ENCODE data around the gene GNAT3.

Gene GNAT3

DNA sequence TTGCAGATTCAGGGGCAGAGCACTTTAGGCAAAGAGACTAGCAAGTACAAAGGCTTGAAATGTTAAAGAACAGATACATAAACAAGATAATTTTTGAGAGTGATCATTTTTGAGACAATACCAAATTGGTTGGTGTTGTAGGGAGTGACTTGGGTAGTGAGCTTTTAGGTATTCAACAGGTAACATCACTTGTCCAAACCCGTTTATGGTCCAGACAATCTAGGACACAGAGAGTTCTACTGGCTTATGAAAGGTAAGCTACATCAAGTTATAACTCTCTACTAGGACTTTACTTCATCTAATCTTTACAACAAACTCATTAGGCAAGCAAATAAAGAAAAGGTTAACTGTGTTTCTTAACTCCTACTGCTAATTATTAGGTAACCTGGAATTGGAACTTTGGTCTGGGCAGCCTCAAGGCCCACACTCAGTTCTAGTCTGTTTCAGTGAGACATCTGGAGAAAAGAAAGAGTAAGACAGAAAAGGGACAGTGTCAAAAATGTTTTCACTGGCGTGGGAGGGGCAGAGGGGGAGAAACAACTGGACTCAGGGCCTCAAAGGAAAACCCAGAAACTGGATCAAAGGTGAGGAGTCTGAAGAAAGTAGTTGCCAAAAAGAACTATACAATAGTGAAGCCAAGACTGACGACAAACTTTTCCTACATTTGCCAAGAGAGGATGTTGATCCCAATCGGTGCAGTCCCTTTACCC is 39.2 kb downstream of the GNAT3 start:
- no peak overlapping the region for H3K4me3 ChIP-seq (replicated peaks; ENCODE audit: low read depth, low read length)
- DNase-seq (ENCODE audit: extremely low read depth, low read depth): no peak
- TF ChIP-seq, protein P1, sequence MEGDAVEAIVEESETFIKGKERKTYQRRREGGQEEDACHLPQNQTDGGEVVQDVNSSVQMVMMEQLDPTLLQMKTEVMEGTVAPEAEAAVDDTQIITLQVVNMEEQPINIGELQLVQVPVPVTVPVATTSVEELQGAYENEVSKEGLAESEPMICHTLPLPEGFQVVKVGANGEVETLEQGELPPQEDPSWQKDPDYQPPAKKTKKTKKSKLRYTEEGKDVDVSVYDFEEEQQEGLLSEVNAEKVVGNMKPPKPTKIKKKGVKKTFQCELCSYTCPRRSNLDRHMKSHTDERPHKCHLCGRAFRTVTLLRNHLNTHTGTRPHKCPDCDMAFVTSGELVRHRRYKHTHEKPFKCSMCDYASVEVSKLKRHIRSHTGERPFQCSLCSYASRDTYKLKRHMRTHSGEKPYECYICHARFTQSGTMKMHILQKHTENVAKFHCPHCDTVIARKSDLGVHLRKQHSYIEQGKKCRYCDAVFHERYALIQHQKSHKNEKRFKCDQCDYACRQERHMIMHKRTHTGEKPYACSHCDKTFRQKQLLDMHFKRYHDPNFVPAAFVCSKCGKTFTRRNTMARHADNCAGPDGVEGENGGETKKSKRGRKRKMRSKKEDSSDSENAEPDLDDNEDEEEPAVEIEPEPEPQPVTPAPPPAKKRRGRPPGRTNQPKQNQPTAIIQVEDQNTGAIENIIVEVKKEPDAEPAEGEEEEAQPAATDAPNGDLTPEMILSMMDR (IDR thresholded peaks at IDR 0.05; ENCODE audit: low read depth, low read length, missing control alignments): no peak

- TF ChIP-seq, protein P1 (IDR thresholded peaks at IDR 0.05; ENCODE audit: low read depth, low read length, missing control alignments): no peak
- H3K4me3 ChIP-seq (replicated peaks; ENCODE audit: low read depth, low read length): no peak overlapping the region
- DNase-seq (ENCODE audit: extremely low read depth, low read depth): no peak
Observed at GRCh38 chr7:80468931-80469714, 42.7 kb downstream of the GNAT3 start.

GRCh38 chr7:80467069-80467468 is 44.8 kb downstream of the GNAT3 start:
- TF ChIP-seq, protein P1 (IDR thresholded peaks at IDR 0.05; ENCODE audit: low read depth, low read length, missing control alignments): no peak
- no peak for DNase-seq (ENCODE audit: extremely low read depth, low read depth)
- no peak overlapping the region for H3K4me3 ChIP-seq (replicated peaks; ENCODE audit: low read depth, low read length)

- DNase-seq (ENCODE audit: extremely low read depth, low read depth): no peak
- TF ChIP-seq, protein P1 (IDR thresholded peaks at IDR 0.05; ENCODE audit: low read depth, low read length, missing control alignments): no peak
- no peak overlapping the region for H3K4me3 ChIP-seq (replicated peaks; ENCODE audit: low read depth, low read length)
Observed at GRCh38 chr7:80466636-80467035, 45.2 kb downstream of the GNAT3 start.

- no peak overlapping the region for H3K4me3 ChIP-seq (replicated peaks; ENCODE audit: low read depth, low read length)
- DNase-seq (ENCODE audit: extremely low read depth, low read depth): no peak
- TF ChIP-seq, protein P1 (IDR thresholded peaks at IDR 0.05; ENCODE audit: low read depth, low read length, missing control alignments): no peak
Observed at GRCh38 chr7:80464211-80464610, 47.7 kb downstream of the GNAT3 start.

- no peak for DNase-seq (ENCODE audit: extremely low read depth, low read depth)
Observed at GRCh38 chr7:80463272-80463920, 48.5 kb downstream of the GNAT3 start.

More at GRCh38 chr7:80463272-80463920, 48.5 kb downstream of the GNAT3 start:
- TF ChIP-seq, protein P1 (IDR thresholded peaks at IDR 0.05; ENCODE audit: low read depth, low read length, missing control alignments): no peak
- no peak overlapping the region for H3K4me3 ChIP-seq (replicated peaks; ENCODE audit: low read depth, low read length)

All from HFF-Myc (cell line).